HEK293 (cell line): ENCODE results near the gene PCDHA13.
"Not testable (repeated sequence)": the region's sequence is repeated elsewhere in the genome, so short reads cannot be mapped to it uniquely, and the experiment has no call there.

Experiments
- CTCF ChIA-PET: fragments of 350-600 bp; formaldehyde crosslinking; extraction: SDS; loops from one replicate; lab custom pipeline; 2021; ENCODE audit warnings: antibody characterized with exemption; lab: Yijun Ruan, JAX
- POLR2A ChIA-PET: fragments of 300-600 bp; formaldehyde crosslinking; extraction: SDS; loops from one replicate; lab custom pipeline; 2020; ENCODE audit warnings: antibody characterized with exemption, inconsistent platforms; lab: Yijun Ruan, JAX
- H3K27ac ChIP-seq: fragments of 200-500 bp; sonication (Bioruptor generic); 2 replicates; pipeline ENCODE4 v1.5.1; 2014; ENCODE audit warnings: low read depth, low read length, control low read depth, inconsistent platforms; ENCODE audit errors: extremely low read depth
- H3K36me3 ChIP-seq, 2 experiments: fragments of 200-500 bp in 1 of 2; sonication (Bioruptor generic) in 1 of 2; 1 replicate in 1 of 2; 2 replicates in 1 of 2; pipeline ENCODE4 v1.5.1; 2014 to 2017; ENCODE audit warnings: inconsistent platforms in 2 of 2, low read length in 2 of 2; ENCODE audit not compliant: control insufficient read depth in 2 of 2, insufficient read depth in 1 of 2
- H3K4me1 ChIP-seq: fragments of 200-500 bp; sonication (Bioruptor generic); 2 replicates; pipeline ENCODE4 v1.5.1; 2014; ENCODE audit warnings: mild to moderate bottlenecking, low read length, inconsistent platforms; ENCODE audit not compliant: control insufficient read depth, insufficient read depth
- H3K4me3 ChIP-seq: 2 replicates; pipeline ENCODE4 v1.5.1; 2011; ENCODE audit warnings: low read depth, mild to moderate bottlenecking, control low read depth, low read length, moderate library complexity
- H3K9me3 ChIP-seq: fragments of 200-500 bp; sonication (Bioruptor generic); 2 replicates; pipeline ENCODE4 v1.5.1; 2014; ENCODE audit warnings: low read depth, low read length, inconsistent platforms; ENCODE audit not compliant: control insufficient read depth, insufficient read depth
- HOXA7 ChIP-seq: sonication (generic); formaldehyde crosslinking; IDR thresholded peaks from 2 replicates; pipeline ENCODE4 v1.8.1; 2022; ENCODE audit warnings: missing genetic modification reagents, borderline replicate concordance
- HOXC10 ChIP-seq: sonication (generic); formaldehyde crosslinking; IDR thresholded peaks from 2 replicates; pipeline ENCODE4 v1.8.1; 2023; ENCODE audit warnings: mild to moderate bottlenecking, missing genetic modification reagents
- KLF16 ChIP-seq: fragments of 450-650 bp; formaldehyde crosslinking; IDR thresholded peaks from 2 replicates; pipeline ENCODE4 v1.5.1; 2017; ENCODE audit warnings: missing biosample characterization, missing genetic modification characterization
- MZF1 ChIP-seq: fragments of 450-650 bp; formaldehyde crosslinking; IDR thresholded peaks from 2 replicates; pipeline ENCODE4 v1.5.1; 2017; ENCODE audit warnings: missing biosample characterization, missing genetic modification characterization, borderline replicate concordance
- OSR2 ChIP-seq: fragments of 450-650 bp; formaldehyde crosslinking; IDR thresholded peaks from 2 replicates; pipeline ENCODE4 v1.5.1; 2016; ENCODE audit warnings: missing biosample characterization, missing genetic modification characterization
- ZBTB44 ChIP-seq: fragments of 450-650 bp; IDR thresholded peaks from 2 replicates; pipeline ENCODE4 v1.5.1; 2018; ENCODE audit warnings: missing biosample characterization, mild to moderate bottlenecking, missing genetic modification characterization
- ZNF223 ChIP-seq: fragments of 450-650 bp; formaldehyde crosslinking; IDR thresholded peaks from 2 replicates; pipeline ENCODE4 v1.5.1; 2016; ENCODE audit warnings: missing biosample characterization, missing genetic modification characterization
- ZNF274 ChIP-seq, 2 experiments: fragments of 200-500 bp in 1 of 2; fragments of 450-650 bp in 1 of 2; sonication (Bioruptor generic) in 1 of 2; formaldehyde crosslinking in 1 of 2; IDR thresholded peaks; 2 replicates each; pipeline versions ENCODE4 v1.5.1 to v1.6.1; 2014 to 2016; ENCODE audit warnings: borderline replicate concordance in 1 of 2, inconsistent platforms in 1 of 2, low read length in 1 of 2, missing biosample characterization in 1 of 2, missing genetic modification characterization in 1 of 2
- ZNF610 ChIP-seq: fragments of 450-650 bp; formaldehyde crosslinking; IDR thresholded peaks from 2 replicates; pipeline ENCODE4 v1.5.1; 2016; ENCODE audit warnings: missing biosample characterization, missing genetic modification characterization, borderline replicate concordance
- ZNF654 ChIP-seq: fragments of 450-650 bp; formaldehyde crosslinking; IDR thresholded peaks from 2 replicates; pipeline ENCODE4 v1.5.1; 2016; ENCODE audit warnings: low read depth, missing biosample characterization, missing genetic modification characterization
- ZNF704 ChIP-seq: fragments of 450-650 bp; formaldehyde crosslinking; IDR thresholded peaks from 2 replicates; pipeline ENCODE4 v1.5.1; 2016; ENCODE audit warnings: missing biosample characterization, missing genetic modification characterization
- ZNF768 ChIP-seq: fragments of 450-650 bp; formaldehyde crosslinking; IDR thresholded peaks from 2 replicates; pipeline ENCODE4 v1.5.1; 2018; ENCODE audit warnings: missing biosample characterization, mild to moderate bottlenecking, missing genetic modification characterization
- ZSCAN16 ChIP-seq: fragments of 450-650 bp; formaldehyde crosslinking; IDR thresholded peaks from 2 replicates; pipeline ENCODE4 v1.5.1; 2016; ENCODE audit warnings: missing biosample characterization, missing genetic modification characterization
- ZSCAN30 ChIP-seq: fragments of 450-650 bp; IDR thresholded peaks from 2 replicates; pipeline ENCODE4 v1.5.1; 2018; ENCODE audit warnings: missing biosample characterization, mild to moderate bottlenecking, missing genetic modification characterization, moderate library complexity
- ZSCAN5A ChIP-seq: fragments of 450-650 bp; formaldehyde crosslinking; IDR thresholded peaks from 2 replicates; pipeline ENCODE4 v1.5.1; 2016; ENCODE audit warnings: missing biosample characterization, missing genetic modification characterization

PCDHA13 gene

GRCh38 chr5:140835622-140836510, 46.1 kb upstream of the PCDHA13 start:
- no peaks in the 10 kb centered on the region for H3K36me3 ChIP-seq
- H3K27ac ChIP-seq = no peak overlapping the region
- H3K9me3 ChIP-seq = no peaks in the 10 kb centered on the region
- ChIA-PET POLR2A (no interaction called here), CTCF (interaction anchor here (0.5 to 0.6 kb wide), 2 partner anchors 74 to 448 kb away, joined by 3 to 6 read pairs; no protein-coding TSS in a partner anchor)
- TF ChIP-seq ZSCAN30 (tag by site-specific recombination) (no peak), ZNF274 (IDR thresholded peaks at IDR 0.05; ENCODE audit: low read length) (no peak), ZNF274 (tag by site-specific recombination; IDR thresholded peaks at IDR 0.05; ENCODE audit: borderline replicate concordance) (no peak), OSR2 (no peak), ZBTB44 (tag by site-specific recombination) (no peak), ZNF610 (tag by site-specific recombination) (no peak), ZSCAN5A (no peak)
- H3K4me1 ChIP-seq = no peaks in the 10 kb centered on the region
- H3K4me3 ChIP-seq = no peak overlapping the region

GRCh38 chr5:140840978-140841962, 40.7 kb upstream of the PCDHA13 start, which contains the start of gene PCDHA8:
Gene PCDHA8 (plus strand): TSS chr5:140841187. CDS start chr5:140841322, 135 bp downstream.
- CTCF ChIA-PET = interaction anchor here (0.6 to 3.9 kb wide), 23 partner anchors 10 to 326 kb away, joined by 3 to 24 read pairs (median 4); partner anchors contain the start of genes PCDHA10, PCDHA13, PCDHA2 and PCDHA5
- TF ChIP-seq ZSCAN16 (no peak), ZNF654 (tag by site-specific recombination) (peak; percentile 52)
- H3K36me3 ChIP-seq = no peaks in the 10 kb centered on the region
- H3K27ac ChIP-seq = no peak within 1 kb of the TSS
- H3K4me1 ChIP-seq = no peaks in the 10 kb centered on the region
- no peaks in the 10 kb centered on the region for H3K9me3 ChIP-seq
- H3K4me3 ChIP-seq = no peak within 1 kb of the TSS
- POLR2A ChIA-PET = no interaction called here

- TF ChIP-seq HOXC10 = no peak
- TF ChIP-seq ZNF704 (tag by site-specific recombination) = no peak
- no peak for TF ChIP-seq HOXA7 (CRISPR knock-in tag)
- TF ChIP-seq KLF16 = no peak
- no peak for TF ChIP-seq ZNF768
- TF ChIP-seq MZF1 = no peak
- TF ChIP-seq ZNF223 = no peak
- no peak overlapping the region for H3K4me3 ChIP-seq
- POLR2A ChIA-PET = no interaction called here
- no peaks in the 10 kb centered on the region for H3K36me3 ChIP-seq
- H3K4me1 ChIP-seq = no peaks in the 10 kb centered on the region
- CTCF ChIA-PET = interaction anchor here (0.5 kb wide), 1 partner anchor 39 kb away, joined by 3 read pairs; the partner anchor contains the start of gene PCDHA13
- H3K9me3 ChIP-seq = no peaks in the 10 kb centered on the region
- no peak overlapping the region for H3K27ac ChIP-seq
Observed at GRCh38 chr5:140842798-140843733, 38.9 kb upstream of the PCDHA13 start.

- POLR2A ChIA-PET, H3K36me3 ChIP-seq, H3K9me3 ChIP-seq, H3K4me3 ChIP-seq, H3K27ac ChIP-seq, H3K4me1 ChIP-seq: not testable (repeated sequence)
- CTCF ChIA-PET = interaction anchor here (0.7 kb wide), 1 partner anchor 17 kb away, joined by 3 read pairs; no protein-coding TSS in a partner anchor
Observed at GRCh38 chr5:140848139-140849102, 33.5 kb upstream of the PCDHA13 start, which contains the start of gene PCDHA9. Gene PCDHA9 (plus strand): TSS chr5:140848382. CDS start chr5:140848496, 114 bp downstream.
